Right hindlimb (tissue), 1 donor: Measurements from ENCODE around the gene NHSL2.
"Not testable (repeated sequence)": the region's sequence is repeated elsewhere in the genome, so short reads cannot be mapped to it uniquely, and the experiment has no call there.

Experiments used
- DNase-seq: peaks from one replicate; pipeline ENCODE4 v3.0.0-alpha.2; 2018

The NHSL2 gene

GRCh38 chrX:72045552-72046277 lies 135.1 kb downstream of the NHSL2 start:
- no peak for DNase-seq

DNA sequence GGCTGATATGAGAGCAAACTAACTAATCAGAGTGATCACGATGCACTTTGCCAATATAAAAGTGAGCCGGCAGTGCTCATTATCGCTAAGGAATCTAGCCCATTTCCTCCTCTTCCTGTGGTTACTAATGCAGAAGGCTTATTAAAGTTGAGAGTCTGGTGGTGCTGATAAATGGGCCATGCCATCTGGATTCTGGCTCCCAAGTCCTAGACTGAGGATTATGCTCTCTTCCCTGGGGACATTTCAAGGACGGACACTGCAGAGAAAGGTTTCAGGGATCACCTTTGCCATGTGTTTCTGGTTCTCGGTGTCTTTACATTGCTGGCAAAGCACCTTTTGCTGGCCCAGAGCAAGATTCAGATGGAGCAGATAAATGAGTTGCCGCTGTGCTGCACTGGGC lies 135.8 kb downstream of the NHSL2 start:
- no peak for DNase-seq

DNA sequence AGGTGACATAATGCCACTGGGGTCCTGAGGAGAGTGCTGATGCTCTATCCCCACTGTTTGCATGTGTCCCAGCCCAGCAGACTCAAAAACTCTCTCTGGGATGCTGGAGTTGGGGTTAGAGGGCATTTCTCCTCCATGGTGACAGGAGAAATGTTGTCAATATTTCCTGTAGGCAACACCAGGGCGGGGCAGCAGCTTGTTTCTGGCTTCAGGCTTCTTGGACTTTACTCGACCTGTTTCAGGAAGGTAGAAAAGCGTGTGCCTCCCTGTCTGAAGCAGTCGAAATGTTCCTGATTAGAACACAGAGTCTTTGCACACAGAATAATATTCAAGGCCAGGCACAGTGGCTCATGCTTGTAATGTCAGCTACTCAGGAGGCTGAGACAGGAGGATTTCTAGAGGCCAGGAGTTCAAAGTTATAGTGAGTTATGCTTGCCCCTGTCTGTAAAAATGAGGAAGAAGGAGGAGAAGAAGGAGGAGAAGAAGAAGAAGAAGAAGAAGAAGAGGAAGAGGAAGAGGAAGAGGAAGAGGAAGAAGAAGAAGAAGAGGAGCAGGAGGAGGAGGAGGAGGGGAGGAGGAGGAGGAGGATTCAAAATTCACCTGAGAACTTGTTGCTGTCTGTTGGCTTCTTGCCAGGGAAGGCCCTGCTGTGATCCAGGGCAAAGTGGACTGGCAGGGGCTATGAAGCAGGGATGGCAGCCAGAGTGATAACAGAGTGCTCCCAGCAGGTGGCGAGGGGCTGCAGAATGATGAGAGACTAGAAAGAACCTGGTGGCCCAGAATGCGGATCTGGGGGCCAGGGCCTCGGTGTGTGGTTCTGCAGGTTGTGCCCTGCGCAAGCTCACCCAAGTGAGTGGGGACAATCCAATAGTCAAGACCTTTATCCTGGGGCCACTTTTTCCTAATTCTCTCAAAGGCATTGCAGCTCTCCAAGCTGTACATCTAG lies 138.1 kb downstream of the NHSL2 start:
- DNase-seq: no peak

GRCh38 chrX:72050011-72050410 lies 139.4 kb downstream of the NHSL2 start:
- DNase-seq: no peak

- no peak for DNase-seq
These were observed 140.9 kb downstream of the NHSL2 start for GRCh38 chrX:72051589-72051988.

DNA sequence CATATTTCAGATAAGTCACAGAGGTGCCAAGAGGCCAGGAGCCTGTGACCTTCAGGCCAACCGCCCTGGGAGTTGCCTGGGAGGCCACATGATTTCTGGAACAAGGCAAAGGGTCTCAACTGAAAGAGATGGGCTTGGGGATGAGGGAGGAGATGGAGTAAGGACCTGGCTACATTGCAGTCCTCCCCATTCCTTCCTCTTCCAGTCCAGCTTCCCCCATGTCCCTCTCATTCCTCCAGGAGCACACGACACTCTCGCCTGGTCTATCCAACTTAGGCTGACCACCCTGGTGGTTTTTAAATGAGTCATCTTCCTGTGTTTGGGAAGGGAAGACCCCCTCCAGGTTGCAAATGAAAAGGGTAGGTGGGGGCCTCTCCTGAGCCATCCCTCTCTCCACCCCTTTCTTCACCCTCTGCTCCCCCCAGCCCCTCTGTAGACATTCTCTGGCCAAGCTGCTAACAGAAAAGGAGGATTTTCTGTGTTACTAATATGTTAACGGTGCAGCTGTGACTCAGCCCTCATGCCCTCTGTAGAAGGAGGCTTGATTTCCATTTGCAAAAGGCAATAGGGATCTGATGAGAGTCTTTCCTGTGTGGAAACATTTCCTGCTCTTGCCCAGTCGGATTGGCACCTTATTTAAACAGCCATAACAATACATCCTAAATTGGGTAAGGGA lies 141.9 kb downstream of the NHSL2 start:
- DNase-seq: no peak

- DNase-seq: no peak
These were observed 142.9 kb downstream of the NHSL2 start for GRCh38 chrX:72053508-72053907.

GRCh38 chrX:72054779-72055489 lies 144.3 kb downstream of the NHSL2 start:
- DNase-seq: no peak

GRCh38 chrX:72057331-72057730 lies 146.7 kb downstream of the NHSL2 start:
- DNase-seq: no peak

DNA sequence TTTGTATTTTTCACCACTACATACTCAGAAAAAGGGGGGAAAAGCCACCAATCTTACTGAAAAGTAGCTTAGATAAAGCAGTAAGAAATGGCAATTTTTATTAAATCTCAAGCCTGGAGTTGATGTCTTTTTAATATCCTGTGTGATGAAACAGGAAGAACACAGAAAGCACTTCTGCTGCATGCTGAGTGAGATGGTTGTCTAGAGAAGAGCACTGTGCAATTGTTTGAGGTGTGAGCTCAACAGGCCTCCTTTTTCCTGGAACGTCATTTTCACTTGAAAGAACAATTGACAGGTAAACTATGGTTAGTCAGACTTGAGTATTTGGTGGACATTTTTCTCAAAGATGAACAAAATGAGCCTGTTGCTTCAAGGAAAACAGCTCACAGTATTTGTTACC lies 147.2 kb downstream of the NHSL2 start:
- DNase-seq: no peak

- DNase-seq: not testable (repeated sequence)
These were observed 147.7 kb downstream of the NHSL2 start for GRCh38 chrX:72058346-72058745.

DNA sequence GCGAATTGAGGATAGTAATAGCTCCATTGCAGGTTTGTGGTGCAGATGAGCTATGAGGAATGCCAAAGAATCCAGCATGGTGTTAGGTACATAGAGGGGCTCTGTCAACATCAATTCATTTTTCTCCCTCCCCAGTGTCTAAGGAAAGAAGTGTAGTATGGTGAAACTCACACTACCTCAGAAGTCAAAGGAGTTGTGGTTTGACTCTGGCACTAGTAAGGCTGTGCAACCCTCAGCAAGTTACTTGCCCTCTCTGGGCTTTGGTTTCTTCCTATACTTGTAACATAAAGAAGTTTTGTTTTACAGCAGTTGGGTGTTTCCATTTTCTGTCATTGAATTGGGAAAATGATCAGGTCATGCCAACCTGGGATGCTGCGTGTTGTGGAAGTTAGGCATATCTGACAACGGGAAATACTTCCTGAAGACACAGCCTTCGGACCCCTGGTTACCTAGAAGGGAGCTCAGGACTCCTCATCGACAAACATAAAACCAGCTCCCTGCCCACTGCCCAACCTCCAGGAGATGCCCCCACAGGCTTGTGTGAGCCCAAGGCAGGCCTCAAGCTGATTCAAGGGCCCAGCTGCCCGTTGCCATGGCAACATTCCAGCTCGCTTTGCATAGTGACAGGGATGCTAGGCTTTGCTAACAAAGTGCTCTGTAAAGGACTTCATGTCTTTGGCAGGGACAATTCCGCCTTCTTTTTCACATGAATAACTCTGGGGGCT lies 149.7 kb downstream of the NHSL2 start:
- peak; percentile 59 for DNase-seq

GRCh38 chrX:72060921-72061490 lies 150.4 kb downstream of the NHSL2 start:
- DNase-seq: no peak

- DNase-seq: peak; percentile 35
These were observed 152.3 kb downstream of the NHSL2 start for GRCh38 chrX:72062916-72063315.

GRCh38 chrX:72069350-72070160 lies 158.9 kb downstream of the NHSL2 start:
- DNase-seq: no peak

DNA sequence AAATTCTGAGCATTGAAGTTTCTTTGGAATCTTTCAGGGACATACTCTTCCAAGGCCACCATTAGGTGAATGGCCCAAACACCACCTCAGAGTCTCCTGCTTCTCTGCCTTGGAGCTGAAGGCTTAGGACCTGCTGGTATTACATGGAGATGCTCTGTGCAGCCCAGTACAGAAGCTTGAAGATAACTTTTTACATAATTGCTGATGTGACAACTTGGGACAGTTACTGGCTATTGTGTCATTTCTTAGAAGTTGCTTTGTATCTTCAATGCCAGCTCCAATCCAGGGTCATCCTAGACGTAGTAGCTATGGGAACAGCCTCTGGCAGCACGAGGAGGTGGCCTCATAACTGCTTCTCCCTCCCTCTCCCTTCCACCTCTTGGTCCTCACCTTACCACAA lies 160.6 kb downstream of the NHSL2 start:
- no peak for DNase-seq

GRCh38 chrX:72073633-72074032 lies 163.0 kb downstream of the NHSL2 start:
- no peak for DNase-seq

DNA sequence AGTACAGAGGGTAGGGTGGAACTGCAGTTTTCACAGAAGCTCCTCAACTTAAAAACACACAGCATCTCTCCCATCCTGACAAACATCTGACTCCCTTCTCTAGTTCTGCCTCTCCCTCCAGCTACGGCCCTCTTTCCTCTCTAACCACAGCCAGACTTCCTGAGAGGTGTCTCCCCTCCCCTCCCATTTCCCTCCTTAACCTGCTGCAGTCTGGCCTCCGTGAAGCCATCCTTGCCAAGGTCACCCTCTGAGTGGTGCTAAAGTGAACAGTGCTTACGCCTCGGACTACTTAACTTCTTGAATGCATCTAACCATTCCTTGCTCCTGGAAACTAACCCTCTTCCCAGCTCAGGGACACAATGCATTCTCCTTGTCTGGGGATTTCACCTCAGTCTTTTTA lies 167.8 kb downstream of the NHSL2 start:
- DNase-seq: no peak

- DNase-seq: no peak
These were observed 169.0 kb downstream of the NHSL2 start for GRCh38 chrX:72079607-72080006.

DNA sequence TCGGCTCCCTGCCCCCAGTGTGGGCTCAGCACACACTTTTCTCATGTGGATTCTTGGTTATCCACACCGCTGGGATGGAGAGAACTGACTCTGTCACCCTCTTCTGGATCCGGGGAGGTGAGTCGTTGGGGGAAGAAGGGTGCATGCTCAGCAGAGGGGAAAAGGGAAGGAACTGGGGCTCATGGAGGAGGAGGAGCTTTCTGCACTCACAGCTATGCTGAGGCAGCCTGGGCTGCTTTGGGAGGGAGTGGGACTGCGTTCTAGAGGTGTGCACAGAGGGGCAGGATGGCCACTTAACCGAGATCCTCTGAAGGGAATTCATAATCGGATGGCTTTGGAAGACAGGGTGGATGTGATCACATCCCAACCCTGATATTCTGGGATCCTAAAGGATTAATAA lies 169.5 kb downstream of the NHSL2 start:
- DNase-seq: no peak

- DNase-seq: no peak
These were observed 170.2 kb downstream of the NHSL2 start for GRCh38 chrX:72080800-72081199.
